Colonic mucosa (tissue), 4 donors: Measurements from ENCODE around the gene C19orf12. TPM values are rescaled to one million over a fixed set of nuclear protein-coding genes. Genes with fewer than 3 reads are reported as not detected.

Experiments
- DNase-seq: peaks from one replicate; pipeline ENCODE4 v3.0.0-alpha.2; 2020
- H3K27ac ChIP-seq: fragments of 200-600 bp; one replicate; pipeline ENCODE4 v1.8.0; 2021
- H3K27me3 ChIP-seq: fragments of 200-600 bp; one replicate; pipeline ENCODE4 v1.8.0; 2021
- H3K36me3 ChIP-seq: fragments of 200-600 bp; one replicate; pipeline ENCODE4 v1.8.0; 2021
- H3K4me1 ChIP-seq: fragments of 200-600 bp; one replicate; pipeline ENCODE4 v1.8.0; 2021; ENCODE audit warnings: mild to moderate bottlenecking
- H3K4me3 ChIP-seq: fragments of 200-600 bp; one replicate; pipeline ENCODE4 v1.8.0; 2021
- H3K9ac ChIP-seq, 2 donors: one replicate each; pipeline ENCODE4 v1.7.0; 2013; ENCODE audit warnings: control low read depth in 2 of 2, low read depth in 2 of 2, low read length in 2 of 2
- H3K9me3 ChIP-seq: fragments of 200-600 bp; one replicate; pipeline ENCODE4 v1.8.0; 2021
- intact Hi-C: fragments of 100-400 bp; cut with DNase I; formaldehyde crosslinking; loops from one replicate; pipeline ENCODE4 v1.14.1; 2022
- total RNA-seq, 2 donors: library from RNA; stranded (reverse); fragmentation: NEBNext Ultra II Directional in 1 of 2; extraction: Animal tissue kit (Norgen Biotek cat#: 25700) in 1 of 2; gene quantifications; one replicate each; pipeline ENCODE4 v1.2.1, GENCODE V29; 2021
- TF ChIP-seq, protein P1 (sequence below): fragments of 200-600 bp; IDR thresholded peaks from one replicate; pipeline ENCODE4 v1.8.0; 2022; ENCODE audit warnings: antibody characterized with exemption, mild to moderate bottlenecking
- donor health status: healthy.
- donor health status: DM: no; HTN: no; CAD: no.
- donor health status: DM: no; HTN: no; CAD: no.

Gene C19orf12
- total RNA-seq = 10 to 100 TPM; 15.2 to 15.3 TPM

- peaks cover 11% of the 10 kb centered on the region for H3K4me1 ChIP-seq
- H3K4me3 ChIP-seq = peak within 1 kb of the TSS; percentile 95
- TF ChIP-seq, protein P1, sequence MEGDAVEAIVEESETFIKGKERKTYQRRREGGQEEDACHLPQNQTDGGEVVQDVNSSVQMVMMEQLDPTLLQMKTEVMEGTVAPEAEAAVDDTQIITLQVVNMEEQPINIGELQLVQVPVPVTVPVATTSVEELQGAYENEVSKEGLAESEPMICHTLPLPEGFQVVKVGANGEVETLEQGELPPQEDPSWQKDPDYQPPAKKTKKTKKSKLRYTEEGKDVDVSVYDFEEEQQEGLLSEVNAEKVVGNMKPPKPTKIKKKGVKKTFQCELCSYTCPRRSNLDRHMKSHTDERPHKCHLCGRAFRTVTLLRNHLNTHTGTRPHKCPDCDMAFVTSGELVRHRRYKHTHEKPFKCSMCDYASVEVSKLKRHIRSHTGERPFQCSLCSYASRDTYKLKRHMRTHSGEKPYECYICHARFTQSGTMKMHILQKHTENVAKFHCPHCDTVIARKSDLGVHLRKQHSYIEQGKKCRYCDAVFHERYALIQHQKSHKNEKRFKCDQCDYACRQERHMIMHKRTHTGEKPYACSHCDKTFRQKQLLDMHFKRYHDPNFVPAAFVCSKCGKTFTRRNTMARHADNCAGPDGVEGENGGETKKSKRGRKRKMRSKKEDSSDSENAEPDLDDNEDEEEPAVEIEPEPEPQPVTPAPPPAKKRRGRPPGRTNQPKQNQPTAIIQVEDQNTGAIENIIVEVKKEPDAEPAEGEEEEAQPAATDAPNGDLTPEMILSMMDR = no peak
- DNase-seq = peak; percentile 49
- peak within 1 kb of the TSS; percentile 94 for H3K27ac ChIP-seq
- H3K27me3 ChIP-seq = no peaks in the 10 kb centered on the region
- intact Hi-C loops = no loop called here
- H3K9me3 ChIP-seq = no peaks in the 10 kb centered on the region
- peak within 1 kb of the TSS; percentile 92 to 96 for H3K9ac ChIP-seq
- no peaks in the 10 kb centered on the region for H3K36me3 ChIP-seq
Measured at GRCh38 chr19:29714953-29715700, at the start of gene C19orf12. TSS of gene C19orf12 (minus strand) at chr19:29715261. CDS start at chr19:29708413, 6,848 bp downstream.

DNA sequence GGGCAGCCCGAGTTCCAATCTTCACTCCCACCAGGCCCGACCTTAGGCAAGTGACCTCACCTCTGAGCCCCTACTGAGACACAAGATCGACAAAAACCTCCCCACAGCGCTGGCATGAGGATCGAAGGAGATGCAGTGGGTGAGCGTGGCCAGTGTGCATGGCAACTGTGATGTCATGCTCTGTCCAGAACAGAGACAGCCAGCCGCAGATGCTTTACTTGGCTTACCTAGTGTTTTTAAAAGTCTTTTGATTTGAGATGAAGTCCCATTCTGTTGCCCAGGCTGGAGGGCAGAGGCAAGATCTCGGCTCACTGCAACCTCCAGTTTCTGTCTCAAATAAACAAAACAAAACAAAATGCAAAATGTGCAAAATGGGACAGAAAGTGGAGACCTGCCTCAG is 49.3 kb upstream of the C19orf12 start:
- no peak overlapping the region for H3K4me3 ChIP-seq
- intact Hi-C loops = no loop called here
- no peaks in the 10 kb centered on the region for H3K27me3 ChIP-seq
- TF ChIP-seq, protein P1 = no peak
- no peak overlapping the region for H3K27ac ChIP-seq
- H3K4me1 ChIP-seq = no peaks in the 10 kb centered on the region
- no peaks in the 10 kb centered on the region for H3K9me3 ChIP-seq
- no peak overlapping the region for H3K9ac ChIP-seq
- no peaks in the 10 kb centered on the region for H3K36me3 ChIP-seq
- DNase-seq = no peak

- Histone ChIP-seq H3K9me3 (no peaks in the 10 kb centered on the region), H3K36me3 (no peaks in the 10 kb centered on the region), H3K27me3 (no peaks in the 10 kb centered on the region), H3K27ac (no peak overlapping the region), H3K4me1 (no peaks in the 10 kb centered on the region), H3K4me3 (no peak overlapping the region), H3K9ac (no peak overlapping the region)
- intact Hi-C loops = no loop called here
- DNase-seq = no peak
- TF ChIP-seq, protein P1 = no peak
Measured at GRCh38 chr19:29763196-29763595, 48.1 kb upstream of the C19orf12 start.

DNA sequence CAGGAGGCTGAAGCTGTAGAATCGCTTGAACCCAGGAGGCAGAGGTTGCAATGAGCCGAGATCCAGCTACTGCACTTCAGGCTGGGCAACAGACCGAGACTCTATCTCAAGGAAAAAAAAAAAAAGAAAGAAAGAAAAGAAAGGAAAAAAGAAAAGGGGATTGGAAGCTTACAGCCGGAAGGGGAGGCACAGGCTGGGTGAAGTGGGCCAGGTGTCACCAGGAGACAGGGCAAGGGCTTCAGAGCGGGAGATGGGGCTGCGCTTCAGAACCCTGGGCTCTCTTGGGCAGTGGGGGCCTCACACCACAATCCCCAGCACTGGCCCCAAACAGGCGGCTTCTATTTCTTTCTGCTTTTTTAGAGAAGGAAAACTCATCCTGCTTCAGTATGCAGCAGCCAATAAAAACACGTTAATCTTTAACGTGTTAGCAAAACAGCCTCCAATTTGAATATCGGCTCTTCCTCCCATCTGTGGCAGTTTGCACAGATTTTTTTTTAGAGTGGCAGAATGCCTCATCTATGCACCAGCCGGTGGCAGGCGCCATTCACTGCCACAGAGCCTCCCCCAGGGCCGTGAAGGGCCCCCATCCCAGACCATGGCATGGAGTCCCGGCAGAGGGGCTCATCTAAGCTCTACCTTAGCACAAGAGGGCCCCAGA is 46.6 kb upstream of the C19orf12 start:
- no peak overlapping the region for H3K27ac ChIP-seq
- TF ChIP-seq, protein P1 = no peak
- peak; percentile 29 for DNase-seq

DNA sequence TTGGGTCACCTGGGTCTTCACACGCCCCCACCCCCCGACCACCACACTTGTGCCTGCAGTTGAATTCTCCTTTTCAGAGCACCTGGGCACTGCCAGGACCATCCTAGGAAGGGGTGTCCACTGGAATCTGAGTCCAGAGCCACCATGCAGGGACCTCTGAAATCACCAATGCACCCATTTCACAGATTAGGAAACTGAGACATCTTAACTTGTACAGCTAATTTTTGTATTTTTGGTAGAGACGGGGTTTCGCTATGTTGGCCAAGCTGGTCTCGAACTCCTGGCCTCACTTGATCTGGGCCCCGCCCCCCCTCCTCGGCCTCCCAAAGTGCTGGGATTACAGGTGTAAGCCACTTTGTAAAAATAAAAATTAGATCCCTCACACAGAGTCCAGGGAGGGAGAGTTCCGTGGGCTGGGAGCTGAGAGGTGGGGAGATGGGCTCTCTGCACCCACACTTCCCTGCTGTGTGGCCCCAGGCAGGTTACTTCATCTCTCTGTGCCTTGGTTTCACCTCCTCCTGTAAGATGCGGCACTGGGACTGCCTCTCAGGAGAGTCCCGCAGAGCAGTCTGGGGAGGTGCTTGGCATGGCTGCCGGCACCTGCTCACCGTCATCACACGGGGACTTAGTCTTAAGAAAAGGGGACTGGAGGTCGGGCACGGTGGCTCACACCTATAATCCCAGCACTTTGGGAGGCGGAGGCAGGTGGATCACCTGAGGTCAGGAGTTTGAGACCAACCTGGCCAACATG is 45.9 kb upstream of the C19orf12 start:
- Histone ChIP-seq H3K27me3 (no peaks in the 10 kb centered on the region), H3K9me3 (no peaks in the 10 kb centered on the region), H3K36me3 (no peaks in the 10 kb centered on the region), H3K4me1 (no peaks in the 10 kb centered on the region), H3K27ac (no peak overlapping the region), H3K9ac (no peak overlapping the region), H3K4me3 (no peak overlapping the region)
- intact Hi-C loops = no loop called here
- TF ChIP-seq, protein P1 = no peak
- DNase-seq = peak; percentile 27

More for the DNA sequence above, 46.6 kb upstream of the C19orf12 start:
- Histone ChIP-seq H3K4me1 (no peaks in the 10 kb centered on the region), H3K27me3 (no peaks in the 10 kb centered on the region), H3K4me3 (peak overlapping the region; percentile 15), H3K9ac (peak overlapping the region in 1 of 2 donors; percentile 4), H3K9me3 (no peaks in the 10 kb centered on the region), H3K36me3 (no peaks in the 10 kb centered on the region)
- intact Hi-C loops = no loop called here
